ENCODE measurements around the gene ZNF692. TPM values are rescaled to one million over a fixed set of nuclear protein-coding genes. Genes with fewer than 3 reads are reported as not detected.
A peak's percentile ranks its signal among the peaks of the same experiment; 100 is the strongest.

Gene ZNF692
- total RNA-seq, 4 donors from 2014 or later = 41.8 to 100 (median 64.6) TPM

- 13 to 17% methylated on average over 3 to 4 of the region's 4 CpGs for WGBS, 2 donors (ENCODE audit: low coverage in 1 of 2)
- H3K4me1 ChIP-seq = peaks cover 9 to 26% (median 20%) of the 10 kb centered on the region in 4 donors
These were observed 1.2 kb downstream of the ZNF692 start for GRCh38 chr1:248857749-248858095.

GRCh38 chr1:248857201-248857600 is 1.7 kb downstream of the ZNF692 start:
- DNase-seq = no peak
- in situ Hi-C loops (cut with MboI; ENCODE audit: low pct_ligation_motif_present in 1 of 4, low pct_unique_long_range_greater_than_20kb in 1 of 4, low sequenced_read_pairs in 3 of 4) = no loop called here
- TF ChIP-seq CTCF (IDR thresholded peaks at IDR 0.05) (no peak), EP300 (IDR thresholded peaks at IDR 0.05; ENCODE audit: low read depth) (no peak), POLR2A (IDR thresholded peaks at IDR 0.05) (no peak), POLR2AphosphoS5 (IDR thresholded peaks at IDR 0.05) (no peak)
- Histone ChIP-seq H3K4me1 (peaks cover 9 to 21% (median 15%) of the 10 kb centered on the region in 4 donors), H3K36me3 (no peaks in the 10 kb centered on the region), H3K4me3 (no peak overlapping the region), H3K27me3 (no peaks in the 10 kb centered on the region), H3K27ac (no peak overlapping the region), H3K9me3 (no peaks in the 10 kb centered on the region)
- 94 to 96% methylated on average over 3 to 7 of the region's 7 CpGs for WGBS, 2 donors (ENCODE audit: low coverage in 1 of 2)
- intact Hi-C loops (cut with DNase I; ENCODE audit: low total_unique reads) = no loop called here

More at GRCh38 chr1:248857749-248858095, 1.2 kb downstream of the ZNF692 start:
- Histone ChIP-seq H3K4me3 (peak overlapping the region; percentile 42 to 68 (median 47)), H3K27ac (peak overlapping the region; percentile 89 to 94 (median 92)), H3K27me3 (no peaks in the 10 kb centered on the region), H3K36me3 (no peaks in the 10 kb centered on the region), H3K9me3 (no peaks in the 10 kb centered on the region)
- intact Hi-C loops (cut with DNase I; ENCODE audit: low total_unique reads) = loop anchor here (2.0 kb wide), 1 partner anchor 19 kb away; the partner anchor contains the start of gene ZNF672
- in situ Hi-C loops (cut with MboI; ENCODE audit: low pct_ligation_motif_present in 1 of 4, low pct_unique_long_range_greater_than_20kb in 1 of 4, low sequenced_read_pairs in 3 of 4) = no loop called here
- TF ChIP-seq POLR2A (IDR thresholded peaks at IDR 0.05) (no peak), CTCF (IDR thresholded peaks at IDR 0.05) (no peak), EP300 (IDR thresholded peaks at IDR 0.05; ENCODE audit: low read depth) (no peak), POLR2AphosphoS5 (IDR thresholded peaks at IDR 0.05) (no peak)
- no peak for DNase-seq

- Histone ChIP-seq H3K36me3 (no peaks in the 10 kb centered on the region), H3K27me3 (no peaks in the 10 kb centered on the region), H3K9me3 (no peaks in the 10 kb centered on the region), H3K4me1 (peaks cover 9 to 20% (median 14%) of the 10 kb centered on the region in 4 donors), H3K4me3 (no peak overlapping the region), H3K27ac (no peak overlapping the region)
- WGBS, 2 donors (ENCODE audit: low coverage in 1 of 2) = 91% methylated on average over 1 of the region's 1 CpG
- in situ Hi-C loops (cut with MboI; ENCODE audit: low pct_ligation_motif_present in 1 of 4, low pct_unique_long_range_greater_than_20kb in 1 of 4, low sequenced_read_pairs in 3 of 4) = no loop called here
- DNase-seq = no peak
- intact Hi-C loops (cut with DNase I; ENCODE audit: low total_unique reads) = no loop called here
- TF ChIP-seq POLR2AphosphoS5 (IDR thresholded peaks at IDR 0.05) (no peak), CTCF (IDR thresholded peaks at IDR 0.05) (no peak), POLR2A (IDR thresholded peaks at IDR 0.05) (no peak), EP300 (IDR thresholded peaks at IDR 0.05; ENCODE audit: low read depth) (no peak)
These were observed 2.7 kb downstream of the ZNF692 start for GRCh38 chr1:248856176-248856575.

- Histone ChIP-seq H3K9me3 (no peaks in the 10 kb centered on the region), H3K4me3 (no peak overlapping the region), H3K36me3 (no peaks in the 10 kb centered on the region), H3K27ac (no peak overlapping the region), H3K27me3 (no peaks in the 10 kb centered on the region), H3K4me1 (peaks cover 9 to 20% (median 14%) of the 10 kb centered on the region in 4 donors)
- DNase-seq = no peak
- 92 to 100% methylated on average over 1 to 6 of the region's 6 CpGs for WGBS, 2 donors (ENCODE audit: low coverage in 1 of 2)
- in situ Hi-C loops (cut with MboI; ENCODE audit: low pct_ligation_motif_present in 1 of 4, low pct_unique_long_range_greater_than_20kb in 1 of 4, low sequenced_read_pairs in 3 of 4) (no loop called here), intact Hi-C loops (cut with DNase I; ENCODE audit: low total_unique reads) (no loop called here)
- TF ChIP-seq POLR2AphosphoS5 (IDR thresholded peaks at IDR 0.05) = no peak
- no peak for TF ChIP-seq EP300 (IDR thresholded peaks at IDR 0.05; ENCODE audit: low read depth)
- TF ChIP-seq POLR2A (IDR thresholded peaks at IDR 0.05) = no peak
- TF ChIP-seq CTCF (IDR thresholded peaks at IDR 0.05) = no peak
These were observed 3.3 kb downstream of the ZNF692 start for GRCh38 chr1:248855580-248855979.

Measured in transverse colon (tissue), 4 donors.